ENCODE data around the gene TNRC6B. TPM values are rescaled to one million over a fixed set of nuclear protein-coding genes. Genes with fewer than 3 reads are reported as not detected.

Gene TNRC6B
- total RNA-seq, 4 donors from 2014 or later = 32.6 to 37.1 (median 36.7) TPM

- TF ChIP-seq CTCF (IDR thresholded peaks at IDR 0.05; ENCODE audit: low read depth) = no peak
Measured at GRCh38 chr22:40178417-40179409, 988 bp downstream of the TNRC6B start.

- no peak for TF ChIP-seq CTCF (IDR thresholded peaks at IDR 0.05; ENCODE audit: low read depth)
Measured at GRCh38 chr22:40179526-40179925, 1.8 kb downstream of the TNRC6B start.

- no peak for TF ChIP-seq CTCF (IDR thresholded peaks at IDR 0.05; ENCODE audit: low read depth)
Measured at GRCh38 chr22:40180403-40180802, 2.7 kb downstream of the TNRC6B start.

- no peak for TF ChIP-seq CTCF (IDR thresholded peaks at IDR 0.05; ENCODE audit: low read depth)
Measured at GRCh38 chr22:40181323-40181722, 3.6 kb downstream of the TNRC6B start.

- TF ChIP-seq CTCF (IDR thresholded peaks at IDR 0.05; ENCODE audit: low read depth) = no peak
Measured at GRCh38 chr22:40182231-40182835, 4.6 kb downstream of the TNRC6B start.

- TF ChIP-seq CTCF (IDR thresholded peaks at IDR 0.05; ENCODE audit: low read depth) = no peak
Measured at GRCh38 chr22:40183029-40183581, 5.4 kb downstream of the TNRC6B start.

- TF ChIP-seq CTCF (IDR thresholded peaks at IDR 0.05; ENCODE audit: low read depth) = no peak
Measured at GRCh38 chr22:40187389-40187788, 9.7 kb downstream of the TNRC6B start.
